Lung (tissue), 12 donors: ENCODE data around the gene FAM193A. TPM values are rescaled to one million over a fixed set of nuclear protein-coding genes. Genes with fewer than 3 reads are reported as not detected.
A peak's percentile ranks its signal among the peaks of the same experiment; 100 is the strongest.

ENCODE experiments used
- ATAC-seq: fragments of 200-7000 bp; cut with Tn5 transposase; one replicate; pipeline ENCODE4 v1.9.1; 2020; ENCODE audit warnings: moderate number of reproducible peaks; ENCODE audit not compliant: insufficient read depth, low FRiP score
- DNase-seq, 3 donors: peaks; one replicate each; pipeline ENCODE4 v3.0.0-alpha.2; 2013 to 2017
- H3K27ac ChIP-seq, 2 donors: one replicate each; pipeline ENCODE4 v1.5.1; 2013; ENCODE audit warnings: mild to moderate bottlenecking in 2 of 2, moderate library complexity in 2 of 2, control low read depth in 1 of 2, inconsistent platforms in 1 of 2, low read depth in 1 of 2, low read length in 1 of 2
- H3K27me3 ChIP-seq, 3 donors: one replicate each; pipeline ENCODE4 v1.5.1; 2013; ENCODE audit warnings: low read length in 2 of 3; ENCODE audit not compliant: control insufficient read depth in 3 of 3, insufficient read depth in 3 of 3
- H3K36me3 ChIP-seq, 4 donors: one replicate each; pipeline ENCODE4 v1.5.1; 2013; ENCODE audit warnings: low read length in 4 of 4, mild to moderate bottlenecking in 1 of 4, moderate library complexity in 1 of 4; ENCODE audit not compliant: control insufficient read depth in 4 of 4, insufficient read depth in 4 of 4
- H3K4me1 ChIP-seq, 5 donors: one replicate each; pipeline ENCODE4 v1.5.1; 2013; ENCODE audit warnings: low read length in 5 of 5, mild to moderate bottlenecking in 2 of 5, moderate library complexity in 1 of 5; ENCODE audit not compliant: control insufficient read depth in 5 of 5, insufficient read depth in 5 of 5
- H3K4me3 ChIP-seq: one replicate; pipeline ENCODE4 v1.5.1; 2013; ENCODE audit warnings: mild to moderate bottlenecking, control low read depth, moderate library complexity
- H3K9ac ChIP-seq, 2 donors: one replicate each; pipeline ENCODE4 v1.5.1; 2013; ENCODE audit warnings: low read length in 2 of 2, control low read depth in 1 of 2; ENCODE audit not compliant: insufficient read depth in 1 of 2
- H3K9me3 ChIP-seq, 4 donors: one replicate each; pipeline ENCODE4 v1.5.1; 2013; ENCODE audit warnings: low read length in 3 of 4, mild to moderate bottlenecking in 1 of 4, moderate library complexity in 1 of 4; ENCODE audit not compliant: control insufficient read depth in 4 of 4, insufficient read depth in 3 of 4
- CTCF ChIP-seq: IDR thresholded peaks from 2 replicates; pipeline ENCODE4 v1.5.1; 2012; ENCODE audit warnings: mild to moderate bottlenecking; ENCODE audit errors: control extremely low read depth, extremely low read depth
- WGBS, 2 donors: extraction: QIAGEN DNeasy Blood & Tissue Kit; methylation state at CpG; one replicate each; pipeline ENCODE4 v1.1.7; 2013; 5-methylcytosine and 5-hydroxymethylcytosine counted together
- polyA plus RNA-seq, 2 donors: library from polyadenylated mRNA; stranded (reverse); fragments of 200-250 nt; gene quantifications; one replicate each; pipeline ENCODE4 v1.2.1, GENCODE V29; 2013
- total RNA-seq, 2 donors: library from RNA; depleted of rRNA in 1 of 2; stranded (reverse); fragments of >200 nt in 1 of 2; gene quantifications; one replicate each; pipeline ENCODE4 v1.2.1, GENCODE V29; 2014 to 2021
- donor health status: control.
- donor health status: control.
- donor health status: Bipolar disorder and iron deficiency.
- donor health status: healthy.
- donor health status: DM: yes; HTN: yes; CAD: no.

FAM193A gene
- total and polyA plus RNA-seq, 4 donors = 9.7 to 33.2 (median 17.5) TPM

- no peak for TF ChIP-seq CTCF
- Histone ChIP-seq H3K27ac (peak overlapping the region in 1 of 2 donors; percentile 40), H3K9ac (peak overlapping the region in 1 of 2 donors; percentile 51), H3K4me1 (peaks cover 0 to 11% (median 6%) of the 10 kb centered on the region in 5 donors), H3K9me3 (no peaks in the 10 kb centered on the region), H3K4me3 (no peak overlapping the region), H3K36me3 (peaks cover 0 to 4% (median 0%) of the 10 kb centered on the region in 4 donors), H3K27me3 (no peaks in the 10 kb centered on the region)
- WGBS, 2 donors = 72 to 73% methylated on average over 25 of the region's 25 CpGs
- ATAC-seq = no peak
- DNase-seq = no peak
Observed at GRCh38 chr4:2756691-2757350, 220.4 kb downstream of the FAM193A start.

GRCh38 chr4:2757426-2757825, 221.0 kb downstream of the FAM193A start:
- H3K9me3 ChIP-seq = no peaks in the 10 kb centered on the region
- peaks cover 0 to 2% (median 0%) of the 10 kb centered on the region in 4 donors for H3K36me3 ChIP-seq
- ATAC-seq (no peak), DNase-seq (no peak)
- WGBS, 2 donors = 93 to 94% methylated on average over 3 of the region's 3 CpGs
- H3K4me3 ChIP-seq = no peak overlapping the region
- no peaks in the 10 kb centered on the region for H3K27me3 ChIP-seq
- H3K9ac ChIP-seq = no peak overlapping the region
- peaks cover 0 to 11% (median 6%) of the 10 kb centered on the region in 5 donors for H3K4me1 ChIP-seq
- H3K27ac ChIP-seq = no peak overlapping the region
- TF ChIP-seq CTCF = no peak

- 65 to 67% methylated on average over 14 of the region's 14 CpGs for WGBS, 2 donors
- peak; percentile 29 for ATAC-seq
- H3K9ac ChIP-seq = no peak overlapping the region
Observed at GRCh38 chr4:2761035-2761923, 224.8 kb downstream of the FAM193A start.

More at GRCh38 chr4:2761035-2761923, 224.8 kb downstream of the FAM193A start:
- Histone ChIP-seq H3K9me3 (no peaks in the 10 kb centered on the region), H3K36me3 (no peaks in the 10 kb centered on the region), H3K27me3 (no peaks in the 10 kb centered on the region), H3K4me1 (peaks cover 0 to 4% (median 3%) of the 10 kb centered on the region in 5 donors), H3K27ac (no peak overlapping the region), H3K4me3 (no peak overlapping the region)
- no peak for TF ChIP-seq CTCF
- peak in 2 of 3 donors; percentile 46 to 54 for DNase-seq
